ENCODE results near the gene RNF11.
"Not testable (repeated sequence)": the region's sequence is repeated elsewhere in the genome, so short reads cannot be mapped to it uniquely, and the experiment has no call there.

The RNF11 gene

DNA sequence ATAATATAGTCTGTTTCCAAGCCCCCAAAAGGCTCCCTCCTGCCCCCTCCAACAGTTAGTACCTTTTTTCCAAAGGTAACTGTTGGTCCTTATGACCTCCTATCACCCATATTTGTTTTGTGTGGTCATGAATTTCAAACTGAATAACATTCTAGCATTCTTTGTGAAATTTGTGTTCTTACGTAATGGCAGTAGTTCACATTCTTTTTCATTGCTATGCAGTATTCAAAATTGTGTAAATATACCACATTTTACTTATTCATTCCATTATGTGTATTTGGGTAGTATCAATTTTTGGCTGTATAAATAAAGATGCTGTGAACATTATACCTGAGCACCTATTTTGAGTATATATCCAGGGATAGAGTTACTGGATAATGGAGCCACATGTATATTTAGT is 13.4 kb downstream of the RNF11 start:
- Histone ChIP-seq H3K27me3 (ENCODE audit: insufficient read depth, low read depth, severe bottlenecking) (no peaks in the 10 kb centered on the region), H3K4me3 (ENCODE audit: low read depth, low read length) (no peak overlapping the region), H3K27ac (no peak overlapping the region), H3K36me3 (peaks cover 18% of the 10 kb centered on the region), H3K9me3 (ENCODE audit: severe bottlenecking) (no peaks in the 10 kb centered on the region)
- TF ChIP-seq CTCF (IDR thresholded peaks at IDR 0.05; ENCODE audit: low read depth, low read length) = no peak
- DNase-seq = no peak

- H3K36me3 ChIP-seq; H3K27me3 ChIP-seq (ENCODE audit: insufficient read depth, low read depth, severe bottlenecking); H3K4me3 ChIP-seq (ENCODE audit: low read depth, low read length); H3K27ac ChIP-seq; DNase-seq; H3K9me3 ChIP-seq (ENCODE audit: severe bottlenecking): not testable (repeated sequence)
Measured at GRCh38 chr1:51250729-51251128, 14.7 kb downstream of the RNF11 start.

GRCh38 chr1:51251165-51251564 is 15.1 kb downstream of the RNF11 start:
- not testable (repeated sequence) for H3K4me3 ChIP-seq (ENCODE audit: low read depth, low read length); H3K27ac ChIP-seq; DNase-seq; H3K9me3 ChIP-seq (ENCODE audit: severe bottlenecking); H3K36me3 ChIP-seq; H3K27me3 ChIP-seq (ENCODE audit: insufficient read depth, low read depth, severe bottlenecking)

DNA sequence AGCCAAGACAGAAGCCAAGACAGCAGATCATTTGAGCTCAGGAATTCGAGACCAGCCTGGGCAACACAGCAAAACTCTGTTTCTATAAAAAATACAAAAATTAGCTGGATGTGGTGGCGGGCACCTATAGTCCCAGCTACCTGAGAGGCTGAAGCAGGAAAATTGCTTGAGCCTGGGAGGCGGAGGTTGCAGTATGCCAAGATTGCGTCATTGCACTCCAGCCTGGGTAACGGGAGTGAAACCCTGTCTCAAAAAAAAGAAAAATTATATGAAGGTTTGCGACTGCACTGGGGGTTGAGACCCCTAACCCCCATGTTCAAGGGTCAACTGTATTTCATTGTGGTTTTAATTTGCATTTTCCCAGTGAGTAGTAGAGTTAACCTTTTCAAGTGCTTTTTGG is 16.3 kb downstream of the RNF11 start:
- Histone ChIP-seq H3K36me3 (peaks cover 5% of the 10 kb centered on the region), H3K4me3 (ENCODE audit: low read depth, low read length) (no peak overlapping the region), H3K27ac (no peak overlapping the region), H3K9me3 (ENCODE audit: severe bottlenecking) (no peaks in the 10 kb centered on the region), H3K27me3 (ENCODE audit: insufficient read depth, low read depth, severe bottlenecking) (no peaks in the 10 kb centered on the region)
- TF ChIP-seq CTCF (IDR thresholded peaks at IDR 0.05; ENCODE audit: low read depth, low read length) = no peak
- DNase-seq = no peak

DNA sequence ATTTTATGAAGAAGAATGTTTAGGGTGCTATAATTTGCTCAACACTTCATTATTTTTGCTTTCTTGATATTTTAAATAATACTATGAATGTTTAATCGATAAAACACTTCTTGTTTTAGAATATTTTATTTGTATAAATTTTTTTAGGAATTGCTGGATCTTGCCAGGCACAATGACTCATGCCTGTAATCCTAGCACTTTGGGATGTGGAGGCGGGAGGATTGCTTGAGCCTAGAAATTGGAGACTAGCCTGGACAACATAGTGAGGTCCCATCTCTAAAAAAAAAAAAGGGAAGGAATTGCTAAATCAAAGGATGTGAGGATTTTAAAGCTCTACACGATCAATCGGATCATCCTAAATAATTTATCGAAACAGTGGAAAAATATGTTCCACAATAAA is 17.6 kb downstream of the RNF11 start:
- no peak for DNase-seq
- Histone ChIP-seq H3K27me3 (ENCODE audit: insufficient read depth, low read depth, severe bottlenecking) (no peaks in the 10 kb centered on the region), H3K36me3 (peaks cover 5% of the 10 kb centered on the region), H3K9me3 (ENCODE audit: severe bottlenecking) (no peaks in the 10 kb centered on the region), H3K4me3 (ENCODE audit: low read depth, low read length) (no peak overlapping the region), H3K27ac (no peak overlapping the region)
- TF ChIP-seq CTCF (IDR thresholded peaks at IDR 0.05; ENCODE audit: low read depth, low read length) = no peak

DNA sequence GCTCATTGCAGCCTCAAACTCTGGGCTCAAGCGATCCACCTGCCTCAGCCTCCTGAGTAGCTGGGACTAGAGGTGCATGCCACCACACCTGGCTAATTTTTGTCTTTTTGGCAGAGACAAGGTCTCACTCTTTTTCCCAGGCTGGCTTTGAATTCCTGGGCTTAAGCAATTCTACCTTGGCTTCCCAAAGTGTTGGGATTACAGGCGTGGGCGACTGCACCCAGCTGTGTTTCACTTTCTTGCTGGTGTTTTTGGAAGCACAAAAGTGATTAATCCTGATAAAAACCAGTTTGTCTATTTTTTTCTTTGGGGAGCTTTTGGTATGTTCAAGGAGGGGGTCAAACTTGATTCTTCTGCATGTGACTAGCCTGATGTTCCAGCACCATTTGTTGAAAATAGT is 19.3 kb downstream of the RNF11 start:
- no peak for TF ChIP-seq CTCF (IDR thresholded peaks at IDR 0.05; ENCODE audit: low read depth, low read length)
- Histone ChIP-seq H3K9me3 (ENCODE audit: severe bottlenecking) (no peaks in the 10 kb centered on the region), H3K4me3 (ENCODE audit: low read depth, low read length) (no peak overlapping the region), H3K27ac (no peak overlapping the region), H3K36me3 (peaks cover 3% of the 10 kb centered on the region), H3K27me3 (ENCODE audit: insufficient read depth, low read depth, severe bottlenecking) (no peaks in the 10 kb centered on the region)
- no peak for DNase-seq

DNA sequence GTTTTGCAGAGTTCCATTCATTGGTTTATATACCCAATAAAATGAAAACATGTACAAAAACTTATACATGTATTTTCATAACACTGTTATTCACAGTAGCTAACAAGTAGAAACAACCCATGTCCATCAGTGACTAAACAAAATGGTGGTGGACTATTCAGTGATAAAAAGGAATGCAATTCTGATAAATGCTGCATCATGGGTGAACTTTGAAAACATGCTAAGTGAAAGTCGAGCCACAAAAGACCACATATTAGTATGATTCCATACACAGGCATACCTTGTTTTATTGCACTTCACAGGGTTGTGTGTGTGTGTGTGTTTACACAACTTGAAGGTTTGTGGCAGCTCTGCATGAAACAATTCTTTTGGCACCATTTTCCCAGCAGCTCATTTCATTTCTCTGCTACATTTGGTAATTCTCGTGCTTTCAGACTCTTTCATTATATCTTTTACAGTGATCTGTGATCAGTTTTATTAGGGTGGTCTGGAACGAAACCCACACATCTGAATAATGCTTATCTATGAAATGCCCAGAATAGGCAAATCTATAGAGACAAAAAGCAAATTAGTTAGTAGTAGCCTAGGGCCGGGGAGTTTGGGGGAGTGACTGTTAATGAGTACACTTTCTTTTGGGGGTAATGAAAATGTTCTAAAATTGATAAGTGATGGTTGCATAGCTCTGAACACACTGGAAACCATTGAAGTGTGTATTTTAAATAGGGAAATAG is 27.2 kb downstream of the RNF11 start:
- H3K27me3 ChIP-seq (ENCODE audit: insufficient read depth, low read depth, severe bottlenecking) = no peaks in the 10 kb centered on the region
- no peak for TF ChIP-seq CTCF (IDR thresholded peaks at IDR 0.05; ENCODE audit: low read depth, low read length)
- DNase-seq = no peak
- no peak overlapping the region for H3K4me3 ChIP-seq (ENCODE audit: low read depth, low read length)
- H3K27ac ChIP-seq = no peak overlapping the region
- H3K36me3 ChIP-seq = peaks cover 10% of the 10 kb centered on the region
- no peaks in the 10 kb centered on the region for H3K9me3 ChIP-seq (ENCODE audit: severe bottlenecking)

All from WERI-Rb-1 (cell line).